DOHH2 (cell line): ENCODE results near the gene ARFIP1.

ENCODE experiments used
- H3F3A ChIP-seq: fragments of 200-600 bp; sonication (generic), shearing (Covaris generic); 2 replicates; pipeline ENCODE4 v1.6.0; 2016; ENCODE audit warnings: antibody characterized with exemption, mild to moderate bottlenecking; ENCODE audit not compliant: control insufficient read depth, insufficient read depth
- H3K27ac ChIP-seq: fragments of 200-600 bp; sonication (generic); 2 replicates; pipeline ENCODE4 v1.5.1; 2014; ENCODE audit warnings: low read depth, mild to moderate bottlenecking, low read length, moderate library complexity
- H3K27me3 ChIP-seq: fragments of 200-600 bp; sonication (generic); 2 replicates; pipeline ENCODE4 v1.6.1; 2014; ENCODE audit warnings: mild to moderate bottlenecking, low read length, mixed read lengths; ENCODE audit not compliant: control insufficient read depth
- H3K36me3 ChIP-seq: fragments of 200-600 bp; sonication (generic); 2 replicates; pipeline ENCODE4 v1.6.1; 2014; ENCODE audit warnings: mild to moderate bottlenecking, low read length, moderate library complexity, mixed read lengths; ENCODE audit not compliant: control insufficient read depth
- H3K4me1 ChIP-seq: fragments of 200-600 bp; sonication (generic); 2 replicates; pipeline ENCODE4 v1.6.1; 2014; ENCODE audit warnings: mild to moderate bottlenecking, low read length, mixed read lengths; ENCODE audit not compliant: control insufficient read depth
- H3K4me2 ChIP-seq: fragments of 200-600 bp; sonication (generic); 2 replicates; pipeline ENCODE4 v1.6.0; 2014; ENCODE audit warnings: mild to moderate bottlenecking, low read length, moderate library complexity
- H3K4me3 ChIP-seq: fragments of 200-600 bp; sonication (generic); 2 replicates; pipeline ENCODE4 v1.5.1; 2014; ENCODE audit warnings: mild to moderate bottlenecking, low read length, mixed read lengths
- H3K79me2 ChIP-seq: fragments of 200-600 bp; sonication (generic); 2 replicates; pipeline ENCODE4 v1.6.1; 2014; ENCODE audit warnings: mild to moderate bottlenecking, low read length, mixed read lengths; ENCODE audit not compliant: control insufficient read depth
- H3K9me2 ChIP-seq: fragments of 200-600 bp; sonication (generic); replicated peaks from 2 replicates; pipeline ENCODE4 v1.6.1; 2014; ENCODE audit warnings: mild to moderate bottlenecking, low read length, mixed read lengths; ENCODE audit not compliant: control insufficient read depth
- H3K9me3 ChIP-seq: fragments of 200-600 bp; sonication (generic); 2 replicates; pipeline ENCODE4 v1.6.1; 2014; ENCODE audit warnings: antibody characterized with exemption, low read length, mixed read lengths; ENCODE audit not compliant: control insufficient read depth, insufficient read depth
- H4K20me1 ChIP-seq: fragments of 200-600 bp; sonication (generic); 2 replicates; pipeline ENCODE4 v1.6.0; 2014; ENCODE audit warnings: low read depth, mild to moderate bottlenecking, antibody characterized with exemption, low read length, moderate library complexity; ENCODE audit not compliant: control insufficient read depth, insufficient read depth
- EZH2phosphoT487 ChIP-seq: fragments of 200-600 bp; sonication (generic); IDR thresholded peaks from 2 replicates; pipeline ENCODE4 v1.6.1; 2017; ENCODE audit warnings: borderline replicate concordance, mild to moderate bottlenecking, antibody characterized with exemption, low read length, moderate library complexity, mixed read lengths
- TF ChIP-seq, protein P1 (sequence below): fragments of 200-600 bp; sonication (generic); IDR thresholded peaks from one replicate; pipeline ENCODE4 v1.5.1; 2014; ENCODE audit warnings: antibody characterized with exemption, mild to moderate bottlenecking, low read depth, low read length; ENCODE audit not compliant: poor library complexity, severe bottlenecking

Gene ARFIP1

GRCh38 chr4:152856960-152857359, 77.2 kb downstream of the ARFIP1 start:
- H3K79me2 ChIP-seq, result no peaks in the 10 kb centered on the region
- no peak overlapping the region for H3K4me2 ChIP-seq
- H3K27me3 ChIP-seq, result no peaks in the 10 kb centered on the region
- no peak for TF ChIP-seq EZH2phosphoT487
- TF ChIP-seq, protein P1, sequence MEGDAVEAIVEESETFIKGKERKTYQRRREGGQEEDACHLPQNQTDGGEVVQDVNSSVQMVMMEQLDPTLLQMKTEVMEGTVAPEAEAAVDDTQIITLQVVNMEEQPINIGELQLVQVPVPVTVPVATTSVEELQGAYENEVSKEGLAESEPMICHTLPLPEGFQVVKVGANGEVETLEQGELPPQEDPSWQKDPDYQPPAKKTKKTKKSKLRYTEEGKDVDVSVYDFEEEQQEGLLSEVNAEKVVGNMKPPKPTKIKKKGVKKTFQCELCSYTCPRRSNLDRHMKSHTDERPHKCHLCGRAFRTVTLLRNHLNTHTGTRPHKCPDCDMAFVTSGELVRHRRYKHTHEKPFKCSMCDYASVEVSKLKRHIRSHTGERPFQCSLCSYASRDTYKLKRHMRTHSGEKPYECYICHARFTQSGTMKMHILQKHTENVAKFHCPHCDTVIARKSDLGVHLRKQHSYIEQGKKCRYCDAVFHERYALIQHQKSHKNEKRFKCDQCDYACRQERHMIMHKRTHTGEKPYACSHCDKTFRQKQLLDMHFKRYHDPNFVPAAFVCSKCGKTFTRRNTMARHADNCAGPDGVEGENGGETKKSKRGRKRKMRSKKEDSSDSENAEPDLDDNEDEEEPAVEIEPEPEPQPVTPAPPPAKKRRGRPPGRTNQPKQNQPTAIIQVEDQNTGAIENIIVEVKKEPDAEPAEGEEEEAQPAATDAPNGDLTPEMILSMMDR, result no peak
- H3K9me3 ChIP-seq, result no peaks in the 10 kb centered on the region; the same call in 1 of the 2 replicates
- no peak overlapping the region for H3K27ac ChIP-seq
- no peaks in the 10 kb centered on the region for H3K36me3 ChIP-seq
- no peaks in the 10 kb centered on the region for H3K9me2 ChIP-seq
- H3K4me3 ChIP-seq, result no peak overlapping the region
- H3F3A ChIP-seq, result no peaks in the 10 kb centered on the region
- no peaks in the 10 kb centered on the region for H4K20me1 ChIP-seq
- no peaks in the 10 kb centered on the region for H3K4me1 ChIP-seq

DNA sequence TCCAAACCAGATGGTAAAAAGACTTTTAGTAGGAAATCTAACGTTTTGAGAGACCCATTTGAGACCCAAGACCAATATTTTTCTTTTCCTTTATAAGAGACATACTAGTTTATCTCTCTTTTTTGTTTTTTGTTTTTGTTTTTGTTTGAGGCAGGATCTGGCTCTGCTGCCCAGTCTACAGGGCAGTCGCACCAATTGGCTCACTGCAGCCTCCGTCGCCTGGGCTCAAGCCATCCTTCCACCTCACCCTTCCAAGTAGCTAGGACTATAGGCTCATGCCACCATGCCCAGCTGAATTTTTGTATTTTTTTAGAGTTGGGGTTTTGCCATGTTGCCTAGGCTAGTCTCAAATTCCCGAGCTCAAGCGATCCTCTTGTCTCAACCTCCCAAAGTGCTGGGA, 79.2 kb downstream of the ARFIP1 start:
- H3K79me2 ChIP-seq, result no peaks in the 10 kb centered on the region
- no peak overlapping the region for H3K4me3 ChIP-seq
- H4K20me1 ChIP-seq, result no peaks in the 10 kb centered on the region
- no peaks in the 10 kb centered on the region for H3F3A ChIP-seq
- no peak for TF ChIP-seq EZH2phosphoT487
- TF ChIP-seq, protein P1, result no peak
- H3K4me1 ChIP-seq, result no peaks in the 10 kb centered on the region
- H3K9me3 ChIP-seq, result no peaks in the 10 kb centered on the region
- H3K27ac ChIP-seq, result no peak overlapping the region
- H3K4me2 ChIP-seq, result no peak overlapping the region
- no peaks in the 10 kb centered on the region for H3K36me3 ChIP-seq
- no peaks in the 10 kb centered on the region for H3K9me2 ChIP-seq
- H3K27me3 ChIP-seq, result no peaks in the 10 kb centered on the region

DNA sequence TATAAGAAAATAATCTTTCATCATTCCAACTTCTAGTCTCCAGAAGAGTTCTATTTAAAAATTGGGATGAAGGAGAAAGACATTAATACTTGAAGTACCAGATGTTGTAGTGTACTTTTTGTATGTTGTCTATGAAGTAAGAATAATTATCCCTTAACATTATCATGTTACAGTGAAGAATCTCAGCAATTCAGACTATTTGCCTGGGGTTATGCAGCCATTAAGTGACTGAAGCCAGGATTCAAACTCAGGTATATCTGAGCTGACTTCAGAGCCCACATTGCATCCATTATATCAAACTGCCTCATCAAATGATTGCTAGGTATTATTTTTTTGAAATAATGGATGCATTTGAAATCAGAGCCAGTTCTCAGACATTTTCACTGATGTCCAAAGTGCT, 80.3 kb downstream of the ARFIP1 start:
- no peak overlapping the region for H3K4me3 ChIP-seq
- H3K9me2 ChIP-seq, result no peaks in the 10 kb centered on the region
- no peaks in the 10 kb centered on the region for H3K36me3 ChIP-seq
- no peak overlapping the region for H3K27ac ChIP-seq
- no peaks in the 10 kb centered on the region for H3K27me3 ChIP-seq
- H3K4me2 ChIP-seq, result no peak overlapping the region
- no peaks in the 10 kb centered on the region for H4K20me1 ChIP-seq
- no peak for TF ChIP-seq EZH2phosphoT487
- no peaks in the 10 kb centered on the region for H3K4me1 ChIP-seq
- H3K9me3 ChIP-seq, result no peaks in the 10 kb centered on the region
- no peaks in the 10 kb centered on the region for H3K79me2 ChIP-seq
- H3F3A ChIP-seq, result no peaks in the 10 kb centered on the region

DNA sequence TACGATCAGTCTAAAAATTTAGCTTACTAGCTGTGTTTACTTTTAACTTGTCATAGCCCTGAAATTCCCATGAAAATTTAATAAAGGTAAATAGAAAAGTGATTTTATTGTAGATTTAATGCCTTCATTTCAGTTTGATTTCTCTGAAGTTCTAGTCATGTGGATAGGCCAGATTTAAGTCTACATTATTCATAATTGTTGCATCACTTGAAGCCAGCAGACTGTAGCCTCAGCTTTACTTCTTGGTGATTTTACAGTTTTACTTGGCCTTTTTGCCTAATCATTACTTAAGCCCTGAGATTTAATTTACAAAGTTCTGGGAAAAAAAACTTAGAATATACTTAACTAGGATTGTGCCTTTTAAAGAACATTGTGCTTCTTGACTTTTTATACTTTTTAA, 82.9 kb downstream of the ARFIP1 start:
- Histone ChIP-seq H3K4me1 (no peaks in the 10 kb centered on the region), H4K20me1 (no peaks in the 10 kb centered on the region), H3K9me3 (no peaks in the 10 kb centered on the region), H3K79me2 (no peaks in the 10 kb centered on the region), H3K36me3 (no peaks in the 10 kb centered on the region), H3K4me2 (no peak overlapping the region), H3F3A (no peaks in the 10 kb centered on the region), H3K9me2 (no peaks in the 10 kb centered on the region), H3K4me3 (no peak overlapping the region), H3K27me3 (no peaks in the 10 kb centered on the region), H3K27ac (no peak overlapping the region)
- no peak for TF ChIP-seq EZH2phosphoT487
- TF ChIP-seq, protein P1, result no peak
